GM12873 (cell line): ENCODE measurements around the gene CNGB1.

Source experiments
- TF ChIP-seq, protein P1 (sequence below): IDR thresholded peaks from 2 replicates; pipeline ENCODE4 v1.5.1; 2012; ENCODE audit warnings: low read depth, mild to moderate bottlenecking, moderate library complexity, low read length, control low read depth; ENCODE audit not compliant: insufficient read depth; ENCODE audit errors: missing control alignments

CNGB1 gene

GRCh38 chr16:57882206-57882605 is 88.7 kb downstream of the CNGB1 start:
- TF ChIP-seq, protein P1, sequence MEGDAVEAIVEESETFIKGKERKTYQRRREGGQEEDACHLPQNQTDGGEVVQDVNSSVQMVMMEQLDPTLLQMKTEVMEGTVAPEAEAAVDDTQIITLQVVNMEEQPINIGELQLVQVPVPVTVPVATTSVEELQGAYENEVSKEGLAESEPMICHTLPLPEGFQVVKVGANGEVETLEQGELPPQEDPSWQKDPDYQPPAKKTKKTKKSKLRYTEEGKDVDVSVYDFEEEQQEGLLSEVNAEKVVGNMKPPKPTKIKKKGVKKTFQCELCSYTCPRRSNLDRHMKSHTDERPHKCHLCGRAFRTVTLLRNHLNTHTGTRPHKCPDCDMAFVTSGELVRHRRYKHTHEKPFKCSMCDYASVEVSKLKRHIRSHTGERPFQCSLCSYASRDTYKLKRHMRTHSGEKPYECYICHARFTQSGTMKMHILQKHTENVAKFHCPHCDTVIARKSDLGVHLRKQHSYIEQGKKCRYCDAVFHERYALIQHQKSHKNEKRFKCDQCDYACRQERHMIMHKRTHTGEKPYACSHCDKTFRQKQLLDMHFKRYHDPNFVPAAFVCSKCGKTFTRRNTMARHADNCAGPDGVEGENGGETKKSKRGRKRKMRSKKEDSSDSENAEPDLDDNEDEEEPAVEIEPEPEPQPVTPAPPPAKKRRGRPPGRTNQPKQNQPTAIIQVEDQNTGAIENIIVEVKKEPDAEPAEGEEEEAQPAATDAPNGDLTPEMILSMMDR, result no peak

GRCh38 chr16:57878586-57878985 is 92.3 kb downstream of the CNGB1 start:
- TF ChIP-seq, protein P1, result no peak

GRCh38 chr16:57876210-57876609 is 94.7 kb downstream of the CNGB1 start:
- TF ChIP-seq, protein P1, result no peak

DNA sequence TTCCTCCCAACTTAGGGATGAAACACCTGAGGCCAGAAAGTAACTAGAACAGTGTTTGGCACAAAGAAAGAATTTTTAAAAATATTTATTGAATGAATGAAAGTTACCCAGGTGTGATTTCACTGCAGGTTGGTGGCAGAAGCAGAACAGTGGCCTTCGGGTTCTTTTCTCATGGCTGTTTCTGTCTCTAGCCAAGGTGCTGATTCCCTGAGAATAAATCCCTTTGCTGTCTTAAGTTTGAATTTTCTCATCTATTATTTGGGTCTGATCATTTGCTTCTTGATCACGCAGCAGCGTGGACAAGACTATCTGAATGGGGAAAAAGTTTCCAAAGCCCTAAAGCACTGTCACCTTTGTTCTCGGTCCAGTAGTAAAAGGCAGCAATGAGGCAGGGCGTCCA is 95.6 kb downstream of the CNGB1 start:
- TF ChIP-seq, protein P1, result no peak

- TF ChIP-seq, protein P1, result no peak
Observed at GRCh38 chr16:57873218-57873617, 97.7 kb downstream of the CNGB1 start.

GRCh38 chr16:57871456-57871855 is 99.5 kb downstream of the CNGB1 start:
- TF ChIP-seq, protein P1, result no peak

- TF ChIP-seq, protein P1, result no peak
Observed at GRCh38 chr16:57870753-57871454, 100.0 kb downstream of the CNGB1 start.
